GM12873 (cell line): ENCODE results near the gene FHIP1A.

Experiments
- CTCF ChIP-seq: IDR thresholded peaks from 2 replicates; pipeline ENCODE4 v1.5.1; 2012; ENCODE audit warnings: low read depth, mild to moderate bottlenecking, moderate library complexity, low read length, control low read depth; ENCODE audit not compliant: insufficient read depth; ENCODE audit errors: missing control alignments

The FHIP1A gene

GRCh38 chr4:151395873-151396272, 13.1 kb upstream of the FHIP1A start:
- no peak for TF ChIP-seq CTCF

GRCh38 chr4:151400343-151400742, 8.6 kb upstream of the FHIP1A start:
- TF ChIP-seq CTCF, result no peak

GRCh38 chr4:151401739-151402138, 7.2 kb upstream of the FHIP1A start:
- no peak for TF ChIP-seq CTCF

- TF ChIP-seq CTCF, result no peak
Measured at GRCh38 chr4:151402145-151402865, 6.7 kb upstream of the FHIP1A start.

- TF ChIP-seq CTCF, result no peak
Measured at GRCh38 chr4:151403656-151404055, 5.3 kb upstream of the FHIP1A start.

- TF ChIP-seq CTCF, result no peak
Measured at GRCh38 chr4:151407018-151407417, 2.0 kb upstream of the FHIP1A start.

- TF ChIP-seq CTCF, result no peak
Measured at GRCh38 chr4:151407466-151408379, 1.3 kb upstream of the FHIP1A start.
